ENCODE data around the gene ETS1. TPM values are rescaled to one million over a fixed set of nuclear protein-coding genes. Genes with fewer than 3 reads are reported as not detected.

ETS1 gene
- total RNA-seq, 1 experiment from 2014 or later, result 29.9 TPM

DNA sequence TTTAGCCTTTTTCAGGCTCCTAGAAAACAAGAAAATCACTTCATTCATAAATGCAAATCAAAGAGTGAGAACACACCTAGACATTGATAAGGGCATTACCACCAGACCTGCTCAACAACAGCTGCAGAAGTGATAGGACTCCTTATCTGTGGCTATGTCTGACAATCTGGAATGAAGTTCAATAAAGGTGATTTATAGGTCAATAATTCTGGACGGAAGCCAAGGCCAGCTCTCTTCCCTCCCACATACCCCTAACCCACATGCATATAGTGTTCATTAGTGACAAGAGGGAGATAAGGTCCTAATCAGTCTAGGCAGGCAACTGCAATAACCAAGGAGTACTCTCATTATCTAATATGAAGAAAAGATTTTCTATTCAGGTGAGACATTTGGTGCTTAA lies 111.3 kb downstream of the ETS1 start:
- H3K79me2 ChIP-seq (ENCODE audit: insufficient read depth, low read length), result no peaks in the 10 kb centered on the region
- H3K4me1 Mint-ChIP-seq, result peaks cover 14 to 15% of the 10 kb centered on the region in 2 experiments
- peaks cover 0 to 24% (median 7%) of the 10 kb centered on the region in 3 experiments; a peak in 3 of 7 replicates for H3K36me3 Mint-ChIP-seq (ENCODE audit: insufficient read depth in 1 of 3, low read depth in 3 of 3)
- no peak overlapping the region for H3K4me3 Mint-ChIP-seq
- H2BK12ac ChIP-seq (ENCODE audit: insufficient read length, low read depth, low read length), result no peak overlapping the region
- no peak overlapping the region for H3K23ac ChIP-seq (ENCODE audit: insufficient read length, low read depth, low read length)
- no peak overlapping the region for H2AK5ac ChIP-seq (ENCODE audit: insufficient read length, low read length)
- no peak overlapping the region for H3K18ac ChIP-seq (ENCODE audit: insufficient read length, low read depth, low read length)
- no peak overlapping the region for H2BK120ac ChIP-seq (ENCODE audit: low read depth, low read length, poor library complexity, severe bottlenecking)
- H3K4me2 ChIP-seq (ENCODE audit: insufficient read depth, insufficient read length, low read length), result no peak overlapping the region
- H3K27ac Mint-ChIP-seq, result no peak overlapping the region
- H2BK20ac ChIP-seq (ENCODE audit: low read depth, low read length, poor library complexity, severe bottlenecking), result no peak overlapping the region
- DNase-seq, result no peak
- H4K91ac ChIP-seq (ENCODE audit: insufficient read length, low read depth, low read length), result no peak overlapping the region
- TF ChIP-seq, protein P1, sequence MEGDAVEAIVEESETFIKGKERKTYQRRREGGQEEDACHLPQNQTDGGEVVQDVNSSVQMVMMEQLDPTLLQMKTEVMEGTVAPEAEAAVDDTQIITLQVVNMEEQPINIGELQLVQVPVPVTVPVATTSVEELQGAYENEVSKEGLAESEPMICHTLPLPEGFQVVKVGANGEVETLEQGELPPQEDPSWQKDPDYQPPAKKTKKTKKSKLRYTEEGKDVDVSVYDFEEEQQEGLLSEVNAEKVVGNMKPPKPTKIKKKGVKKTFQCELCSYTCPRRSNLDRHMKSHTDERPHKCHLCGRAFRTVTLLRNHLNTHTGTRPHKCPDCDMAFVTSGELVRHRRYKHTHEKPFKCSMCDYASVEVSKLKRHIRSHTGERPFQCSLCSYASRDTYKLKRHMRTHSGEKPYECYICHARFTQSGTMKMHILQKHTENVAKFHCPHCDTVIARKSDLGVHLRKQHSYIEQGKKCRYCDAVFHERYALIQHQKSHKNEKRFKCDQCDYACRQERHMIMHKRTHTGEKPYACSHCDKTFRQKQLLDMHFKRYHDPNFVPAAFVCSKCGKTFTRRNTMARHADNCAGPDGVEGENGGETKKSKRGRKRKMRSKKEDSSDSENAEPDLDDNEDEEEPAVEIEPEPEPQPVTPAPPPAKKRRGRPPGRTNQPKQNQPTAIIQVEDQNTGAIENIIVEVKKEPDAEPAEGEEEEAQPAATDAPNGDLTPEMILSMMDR (conservative IDR thresholded peaks at IDR 0.05), result no peak
- H3K14ac ChIP-seq (ENCODE audit: insufficient read depth, low read length), result no peak overlapping the region
- H3K9ac ChIP-seq (ENCODE audit: extremely low read depth, insufficient read length, low read length), result no peak overlapping the region
- H4K20me1 ChIP-seq (ENCODE audit: control insufficient read depth, insufficient read depth, insufficient read length), result no peaks in the 10 kb centered on the region
- no CpG with 5 or more reads among the region's 1 CpG for WGBS (ENCODE audit: extremely low coverage, insufficient read length, low lambda C conversion rate)
- no peak overlapping the region for H3K27ac ChIP-seq (ENCODE audit: insufficient read length, low read depth, low read length)
- H2BK15ac ChIP-seq (ENCODE audit: low read depth, low read length), result no peak overlapping the region
- no peaks in the 10 kb centered on the region for H3K27me3 ChIP-seq (ENCODE audit: insufficient read depth, low read length)
- H2AFZ ChIP-seq (ENCODE audit: low read length), result no peak overlapping the region
- H3K56ac ChIP-seq (ENCODE audit: insufficient read length, low read depth, low read length), result no peak overlapping the region
- no peak overlapping the region for H4K8ac ChIP-seq (replicated peaks; ENCODE audit: insufficient read length, low read depth, low read length)
- H4K5ac ChIP-seq (ENCODE audit: insufficient read length, low read depth, low read length), result no peak overlapping the region
- no peak overlapping the region for H2BK5ac ChIP-seq (ENCODE audit: insufficient read length, low read length)
- H3K4ac ChIP-seq (ENCODE audit: low read depth, low read length), result no peak overlapping the region
- H3K79me1 ChIP-seq (ENCODE audit: insufficient read depth, low read depth, low read length, poor library complexity, severe bottlenecking), result peaks cover 3% of the 10 kb centered on the region
- no peaks in the 10 kb centered on the region for H3K9me3 ChIP-seq (ENCODE audit: control insufficient read depth, low read depth, low read length)
- no peaks in the 10 kb centered on the region for H3K4me1 ChIP-seq (ENCODE audit: insufficient read depth, low read length)
- no peaks in the 10 kb centered on the region for H3K9me3 Mint-ChIP-seq
- H3T11ph ChIP-seq (ENCODE audit: low read length), result no peak overlapping the region
- H3K23me2 ChIP-seq (ENCODE audit: insufficient read length, low read depth, low read length, poor library complexity, severe bottlenecking), result no peaks in the 10 kb centered on the region
- H3K27me3 Mint-ChIP-seq (ENCODE audit: low read depth), result no peaks in the 10 kb centered on the region

Measured in H9 (cell line).